ENCODE data around the gene RPL35.

Gene RPL35

DNA sequence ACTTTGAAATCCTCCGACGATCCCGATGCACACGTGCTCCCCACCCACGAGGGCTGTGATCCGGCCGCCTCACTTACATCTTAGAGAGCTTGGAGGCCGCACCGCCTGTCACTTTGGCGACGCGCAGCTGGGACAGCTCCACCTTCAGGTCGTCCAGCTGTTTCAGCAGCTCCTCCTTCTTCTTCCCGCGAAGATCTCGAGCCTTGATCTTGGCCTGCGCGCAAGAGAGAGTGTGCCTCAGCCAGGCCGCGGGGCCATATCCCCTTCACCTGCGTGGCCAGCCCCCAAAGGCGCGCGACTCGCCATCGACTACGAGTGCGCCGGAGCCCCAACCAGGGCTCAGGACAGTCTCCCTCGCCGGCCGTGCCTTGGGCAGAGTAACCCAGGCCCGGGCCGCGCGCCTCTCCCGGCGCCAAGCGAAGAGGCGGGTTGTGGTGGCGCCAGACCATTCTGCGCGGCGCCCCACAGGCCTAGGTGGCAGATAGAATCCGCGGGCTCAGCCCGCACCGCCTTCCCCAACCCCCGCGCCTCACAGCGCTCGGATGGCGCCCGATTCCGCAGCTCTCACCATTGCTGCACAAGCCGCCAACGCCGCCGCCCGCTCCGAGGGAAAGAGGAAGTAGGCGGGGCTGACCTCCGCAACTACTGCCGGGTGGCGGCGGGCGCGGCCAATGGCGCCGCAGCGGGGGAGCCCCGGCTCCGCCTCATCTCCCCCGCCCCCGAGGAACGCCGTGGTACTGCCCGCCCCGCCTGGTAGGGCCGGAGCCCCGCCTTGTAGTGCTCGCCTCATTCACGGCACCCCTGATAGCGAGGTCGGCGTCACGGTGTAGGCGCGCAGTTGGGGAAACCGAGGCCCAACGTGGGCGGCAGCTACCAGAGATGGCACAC, at the start of gene RPL35, which contains the start of gene ARPC5L:
RPL35 (minus strand) TSS at position 616 of the 888 bp plus-strand sequence; CDS start at position 571, 45 bp downstream.
ARPC5L (plus strand) TSS at position 789 of the 888 bp plus-strand sequence. CDS start 7,161 bp downstream, outside the sequence.
- no peak for TF ChIP-seq YY1 (IDR thresholded peaks at IDR 0.05; ENCODE audit: insufficient read depth, insufficient read length)
- no peak for TF ChIP-seq ZNF274 (IDR thresholded peaks at IDR 0.05; ENCODE audit: low read depth, low read length)
- TF ChIP-seq SUZ12 (IDR thresholded peaks at IDR 0.05; ENCODE audit: extremely low read depth, insufficient read depth, insufficient read length) = no peak
- Histone ChIP-seq H3K36me3 (ENCODE audit: insufficient read depth, insufficient read length, low read length) (peaks cover 62% of the 10 kb centered on the region), H3K4me1 (ENCODE audit: insufficient read depth, insufficient read length) (peaks cover 19% of the 10 kb centered on the region), H3K9me3 (ENCODE audit: insufficient read depth, low read length) (no peaks in the 10 kb centered on the region), H3K4me3 (ENCODE audit: insufficient read length, low read depth) (peak within 1 kb of the TSS; percentile 81), H3K9ac (ENCODE audit: insufficient read length, low read depth) (peak within 1 kb of the TSS; percentile 97), H3K27me3 (ENCODE audit: insufficient read depth, insufficient read length) (no peaks in the 10 kb centered on the region)
- peak; percentile 92 for DNase-seq (ENCODE audit: low read depth, low spot score)

DNA sequence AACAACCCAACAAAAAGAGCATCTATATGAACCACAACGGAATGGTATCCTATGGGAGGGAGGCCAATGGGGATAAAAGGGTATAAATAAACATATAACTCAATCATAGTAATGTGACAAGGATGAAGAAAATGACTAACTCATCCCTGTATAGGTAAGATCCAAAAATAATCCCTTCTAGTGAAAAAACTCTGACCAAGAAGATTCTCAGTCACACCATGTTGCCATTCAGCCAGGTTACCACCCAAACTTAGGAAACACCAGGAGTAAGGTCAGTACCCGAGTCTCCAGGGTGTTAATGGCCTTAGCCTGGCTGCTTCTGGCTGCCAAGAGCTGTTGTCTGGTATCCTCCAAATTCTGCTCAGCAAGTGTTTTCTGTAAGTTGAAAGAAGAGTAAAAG, 46.3 kb upstream of the RPL35 start:
- Histone ChIP-seq H3K4me1 (ENCODE audit: insufficient read depth, insufficient read length) (no peaks in the 10 kb centered on the region), H3K4me3 (ENCODE audit: insufficient read length, low read depth) (no peak overlapping the region), H3K9ac (ENCODE audit: insufficient read length, low read depth) (no peak overlapping the region), H3K36me3 (ENCODE audit: insufficient read depth, insufficient read length, low read length) (peaks cover 5% of the 10 kb centered on the region), H3K9me3 (ENCODE audit: insufficient read depth, low read length) (no peaks in the 10 kb centered on the region), H3K27me3 (ENCODE audit: insufficient read depth, insufficient read length) (no peaks in the 10 kb centered on the region)
- no peak for DNase-seq (ENCODE audit: low read depth, low spot score)
- TF ChIP-seq ZNF274 (IDR thresholded peaks at IDR 0.05; ENCODE audit: low read depth, low read length) = no peak
- no peak for TF ChIP-seq YY1 (IDR thresholded peaks at IDR 0.05; ENCODE audit: insufficient read depth, insufficient read length)
- no peak for TF ChIP-seq SUZ12 (IDR thresholded peaks at IDR 0.05; ENCODE audit: extremely low read depth, insufficient read depth, insufficient read length)

- H3K4me3 ChIP-seq (ENCODE audit: insufficient read length, low read depth) = no peak overlapping the region
- H3K27me3 ChIP-seq (ENCODE audit: insufficient read depth, insufficient read length) = no peaks in the 10 kb centered on the region
- no peaks in the 10 kb centered on the region for H3K9me3 ChIP-seq (ENCODE audit: insufficient read depth, low read length)
- no peak for TF ChIP-seq SUZ12 (IDR thresholded peaks at IDR 0.05; ENCODE audit: extremely low read depth, insufficient read depth, insufficient read length)
- no peak for TF ChIP-seq YY1 (IDR thresholded peaks at IDR 0.05; ENCODE audit: insufficient read depth, insufficient read length)
- no peak for TF ChIP-seq ZNF274 (IDR thresholded peaks at IDR 0.05; ENCODE audit: low read depth, low read length)
- DNase-seq (ENCODE audit: low read depth, low spot score) = no peak
- no peak overlapping the region for H3K9ac ChIP-seq (ENCODE audit: insufficient read length, low read depth)
- peaks cover 5% of the 10 kb centered on the region for H3K36me3 ChIP-seq (ENCODE audit: insufficient read depth, insufficient read length, low read length)
- H3K4me1 ChIP-seq (ENCODE audit: insufficient read depth, insufficient read length) = no peaks in the 10 kb centered on the region
These were observed 45.2 kb upstream of the RPL35 start for GRCh38 chr9:124906966-124907365.

DNA sequence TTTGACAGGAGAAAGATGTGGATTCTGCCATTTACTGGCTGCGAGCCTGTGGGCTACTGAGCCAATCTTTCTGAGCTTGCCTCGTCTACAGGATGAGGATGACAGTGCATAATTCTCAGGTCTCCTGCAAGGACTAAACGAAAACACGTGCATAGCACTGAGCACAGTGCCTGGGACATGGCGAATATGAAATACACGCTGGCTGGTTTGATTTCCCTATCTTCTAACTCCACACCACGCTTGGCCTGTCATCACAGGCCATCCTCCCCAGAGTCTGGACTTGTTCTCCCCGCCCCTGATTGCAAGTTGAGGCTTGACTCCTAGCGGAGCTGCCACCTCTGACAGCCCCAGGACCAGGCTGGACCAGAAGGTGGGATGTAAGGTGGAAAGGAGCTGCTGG, 38.1 kb upstream of the RPL35 start:
- H3K9me3 ChIP-seq (ENCODE audit: insufficient read depth, low read length) = no peaks in the 10 kb centered on the region
- H3K36me3 ChIP-seq (ENCODE audit: insufficient read depth, insufficient read length, low read length) = peaks cover 17% of the 10 kb centered on the region
- no peak for DNase-seq (ENCODE audit: low read depth, low spot score)
- H3K4me3 ChIP-seq (ENCODE audit: insufficient read length, low read depth) = no peak overlapping the region
- H3K9ac ChIP-seq (ENCODE audit: insufficient read length, low read depth) = no peak overlapping the region
- peaks cover 2% of the 10 kb centered on the region for H3K4me1 ChIP-seq (ENCODE audit: insufficient read depth, insufficient read length)
- H3K27me3 ChIP-seq (ENCODE audit: insufficient read depth, insufficient read length) = no peaks in the 10 kb centered on the region
- no peak for TF ChIP-seq ZNF274 (IDR thresholded peaks at IDR 0.05; ENCODE audit: low read depth, low read length)

DNA sequence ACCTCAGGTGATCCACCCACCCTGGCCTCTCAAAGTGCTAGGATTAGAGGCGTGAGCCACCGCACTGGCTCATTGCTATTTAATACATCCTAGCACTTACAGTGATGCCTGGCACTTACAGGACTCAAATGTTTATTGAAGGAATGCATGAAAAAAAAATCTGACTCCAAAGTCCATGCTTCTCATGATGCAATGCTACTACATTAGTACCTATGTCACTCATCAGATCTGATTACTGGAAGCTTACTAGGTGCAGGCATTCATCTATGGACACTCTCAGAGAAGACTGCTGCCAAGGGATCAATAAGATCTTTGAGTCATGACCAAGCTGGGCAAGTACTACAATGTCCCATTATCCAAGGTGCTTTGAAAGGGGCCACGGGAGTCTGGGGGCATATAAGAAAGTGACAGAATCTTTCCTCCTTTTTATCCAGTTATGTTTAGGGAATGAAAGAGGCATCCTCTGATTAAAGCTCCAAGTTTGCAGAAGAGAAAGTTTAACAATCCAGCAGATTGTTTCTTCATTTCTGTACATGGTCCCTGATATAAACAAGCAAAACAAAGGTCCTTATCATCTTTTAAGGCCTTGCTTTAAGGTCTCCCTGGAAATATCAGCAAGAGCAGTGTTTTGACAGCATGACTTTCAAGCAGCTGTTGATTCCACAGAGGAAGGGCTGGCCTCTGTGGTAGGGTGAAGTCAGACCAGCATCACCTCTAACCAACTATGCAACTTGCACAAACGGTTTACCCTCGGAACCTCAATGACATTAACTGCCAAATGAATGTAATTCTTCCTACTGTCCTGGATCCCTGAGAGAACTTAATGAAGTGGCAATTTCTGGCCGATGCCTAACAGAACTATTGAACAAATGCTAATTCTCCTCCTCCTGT, 36.1 kb upstream of the RPL35 start:
- Histone ChIP-seq H3K9me3 (ENCODE audit: insufficient read depth, low read length) (no peaks in the 10 kb centered on the region), H3K36me3 (ENCODE audit: insufficient read depth, insufficient read length, low read length) (peaks cover 23% of the 10 kb centered on the region), H3K4me1 (ENCODE audit: insufficient read depth, insufficient read length) (peaks cover 2% of the 10 kb centered on the region), H3K27me3 (ENCODE audit: insufficient read depth, insufficient read length) (no peaks in the 10 kb centered on the region), H3K9ac (ENCODE audit: insufficient read length, low read depth) (no peak overlapping the region), H3K4me3 (ENCODE audit: insufficient read length, low read depth) (no peak overlapping the region)
- TF ChIP-seq SUZ12 (IDR thresholded peaks at IDR 0.05; ENCODE audit: extremely low read depth, insufficient read depth, insufficient read length) (no peak), YY1 (IDR thresholded peaks at IDR 0.05; ENCODE audit: insufficient read depth, insufficient read length) (no peak), ZNF274 (IDR thresholded peaks at IDR 0.05; ENCODE audit: low read depth, low read length) (no peak)
- DNase-seq (ENCODE audit: low read depth, low spot score) = no peak

DNA sequence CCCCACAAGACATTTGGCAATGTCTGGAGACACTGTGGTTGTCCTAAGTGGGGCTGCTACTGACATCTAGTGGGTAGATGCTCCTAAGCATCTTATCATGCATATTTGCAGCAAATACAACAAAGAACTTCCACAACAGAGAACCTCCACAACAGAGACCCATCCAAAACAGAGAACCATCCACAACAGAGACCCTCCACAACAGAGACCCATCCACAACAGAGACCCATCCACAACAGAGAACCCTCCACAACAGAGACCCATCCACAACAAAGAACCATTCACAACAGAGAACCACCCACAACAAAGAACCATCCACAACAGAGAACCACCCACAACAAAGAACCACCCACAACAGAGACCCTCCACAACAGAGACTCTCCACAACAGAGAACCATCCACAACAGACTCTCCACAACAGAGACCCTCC, 33.0 kb upstream of the RPL35 start:
- peaks cover 36% of the 10 kb centered on the region for H3K36me3 ChIP-seq (ENCODE audit: insufficient read depth, insufficient read length, low read length)
- no peaks in the 10 kb centered on the region for H3K27me3 ChIP-seq (ENCODE audit: insufficient read depth, insufficient read length)
- no peaks in the 10 kb centered on the region for H3K4me1 ChIP-seq (ENCODE audit: insufficient read depth, insufficient read length)
- no peak overlapping the region for H3K9ac ChIP-seq (ENCODE audit: insufficient read length, low read depth)
- H3K4me3 ChIP-seq (ENCODE audit: insufficient read length, low read depth) = no peak overlapping the region
- peak; percentile 44 for DNase-seq (ENCODE audit: low read depth, low spot score)
- TF ChIP-seq YY1 (IDR thresholded peaks at IDR 0.05; ENCODE audit: insufficient read depth, insufficient read length) (no peak), SUZ12 (IDR thresholded peaks at IDR 0.05; ENCODE audit: extremely low read depth, insufficient read depth, insufficient read length) (no peak), ZNF274 (IDR thresholded peaks at IDR 0.05; ENCODE audit: low read depth, low read length) (no peak)
- no peaks in the 10 kb centered on the region for H3K9me3 ChIP-seq (ENCODE audit: insufficient read depth, low read length)
